PC-9 (cell line): Measurements from ENCODE around the gene SLC44A1. TPM values are rescaled to one million over a fixed set of nuclear protein-coding genes. Genes with fewer than 3 reads are reported as not detected.

Experiments used
- BruUV-seq: library from RNA; stranded (reverse); fragments of 400-500 nt; replicated peaks from 2 replicates; lab custom pipeline; 2021; lab: Mats Ljungman, UMichigan
- CTCF ChIA-PET: fragments of 300-600 bp; sonication (Branson Sonifier 250); formaldehyde crosslinking; loops from one replicate; lab custom pipeline; 2022; ENCODE audit warnings: antibody characterized with exemption; lab: Charles Lee
- POLR2A ChIA-PET: fragments of 300-600 bp; sonication (Branson Sonifier 250); formaldehyde crosslinking; loops from one replicate; lab custom pipeline; 2022; ENCODE audit warnings: antibody characterized with exemption; ENCODE audit not compliant: unreplicated experiment; lab: Charles Lee
- DNase-seq, 2 experiments: peaks; one replicate each; pipeline versions ENCODE4 v3.0.0 to v3.0.0-alpha.2; 2015 to 2022; ENCODE audit warnings: mixed read lengths in 1 of 2
- H2AFZ ChIP-seq: fragments of 200-600 bp; sonication (generic); 2 replicates; pipeline ENCODE4 v1.8.1; 2017; ENCODE audit warnings: antibody characterized with exemption
- H3F3A ChIP-seq: fragments of 200-600 bp; sonication (generic); 2 replicates; pipeline ENCODE4 v1.8.1; 2017; ENCODE audit warnings: antibody characterized with exemption, mild to moderate bottlenecking, low read depth; ENCODE audit not compliant: insufficient read depth
- H3K27ac ChIP-seq: fragments of 200-600 bp; sonication (generic); 2 replicates; pipeline ENCODE4 v1.6.1; 2016; ENCODE audit warnings: mixed run types
- H3K27me3 ChIP-seq: fragments of 200-600 bp; sonication (generic); 2 replicates; pipeline ENCODE4 v1.6.1; 2016; ENCODE audit warnings: low read depth, mixed run types; ENCODE audit not compliant: insufficient read depth
- H3K36me3 ChIP-seq: fragments of 200-600 bp; sonication (generic); 2 replicates; pipeline ENCODE4 v1.6.1; 2016; ENCODE audit warnings: low read depth, mixed run types
- H3K4me1 ChIP-seq: fragments of 200-600 bp; sonication (generic); replicated peaks from 2 replicates; pipeline ENCODE4 v1.6.1; 2016; ENCODE audit warnings: mixed run types; ENCODE audit not compliant: insufficient read depth
- H3K4me2 ChIP-seq: fragments of 200-600 bp; sonication (generic); 2 replicates; pipeline ENCODE4 v1.6.1; 2017; ENCODE audit warnings: mixed run types
- H3K4me3 ChIP-seq: fragments of 200-600 bp; sonication (generic); 2 replicates; pipeline ENCODE4 v1.6.1; 2016; ENCODE audit warnings: mixed run types
- H3K79me2 ChIP-seq: fragments of 200-600 bp; sonication (generic); 2 replicates; pipeline ENCODE4 v1.6.1; 2017; ENCODE audit warnings: low read depth, mixed run types
- H3K9me2 ChIP-seq: fragments of 200-600 bp; sonication (generic); 2 replicates; pipeline ENCODE4 v1.8.1; 2017; ENCODE audit warnings: mild to moderate bottlenecking; ENCODE audit not compliant: insufficient read depth
- H3K9me3 ChIP-seq: fragments of 200-600 bp; sonication (generic); 2 replicates; pipeline ENCODE4 v1.8.1; 2016; ENCODE audit warnings: low read depth; ENCODE audit not compliant: insufficient read depth
- H4K20me1 ChIP-seq: fragments of 200-600 bp; sonication (generic); 2 replicates; pipeline ENCODE4 v1.8.1; 2017; ENCODE audit not compliant: insufficient read depth
- CTCF ChIP-seq: fragments of 200-600 bp; sonication (generic); conservative IDR thresholded peaks from 2 replicates; pipeline ENCODE4 v1.6.1; 2017; ENCODE audit warnings: mixed run types, antibody characterized with exemption, mild to moderate bottlenecking, moderate library complexity
- EZH2 ChIP-seq: fragments of 200-600 bp; sonication (generic); IDR thresholded peaks from 2 replicates; pipeline ENCODE4 v1.8.0; 2017; ENCODE audit warnings: antibody characterized with exemption, low read depth
- intact Hi-C: fragments of 100-400 bp; cut with micrococcal nuclease; formaldehyde crosslinking; loops from one replicate; pipeline ENCODE4 v1.10.0; 2022; ENCODE audit not compliant: unreplicated experiment
- total RNA-seq: library from RNA; stranded (reverse); gene quantifications from 2 replicates; pipeline ENCODE4 v1.2.3, GENCODE V29; 2021

The SLC44A1 gene
- total RNA-seq, 1 experiment from 2014 or later, result 95.2 TPM

- Histone ChIP-seq H3K27ac (no peak overlapping the region), H3K27me3 (no peaks in the 10 kb centered on the region), H3K79me2 (no peaks in the 10 kb centered on the region), H3F3A (no peaks in the 10 kb centered on the region; the same call in 1 of the 2 replicates), H3K9me3 (no peaks in the 10 kb centered on the region; the same call in 1 of the 2 replicates), H3K9me2 (no peaks in the 10 kb centered on the region), H3K4me2 (no peak overlapping the region), H3K4me3 (no peak overlapping the region), H4K20me1 (peaks cover 4% of the 10 kb centered on the region; the same call in 1 of the 2 replicates), H3K36me3 (no peaks in the 10 kb centered on the region), H3K4me1 (0 out of 2 replicates have a peak, but pooled peaks cover 3% of the 10 kb centered on the region), H2AFZ (no peak overlapping the region)
- BruUV-seq, result no TSS peak
- POLR2A ChIA-PET, result no interaction called here
- no peak for TF ChIP-seq EZH2
- no peak for TF ChIP-seq CTCF
- CTCF ChIA-PET, result no interaction called here
- intact Hi-C loops, result no loop called here
- DNase-seq, result no peak
Measured at GRCh38 chr9:105416840-105417239, 172.4 kb downstream of the SLC44A1 start.

- Histone ChIP-seq H3K4me1 (0 out of 2 replicates have a peak, but pooled peaks cover 3% of the 10 kb centered on the region), H3K27me3 (no peaks in the 10 kb centered on the region), H2AFZ (no peak overlapping the region), H3K4me2 (no peak overlapping the region), H4K20me1 (peaks cover 4% of the 10 kb centered on the region; the same call in 1 of the 2 replicates), H3K4me3 (no peak overlapping the region), H3K79me2 (no peaks in the 10 kb centered on the region), H3K27ac (no peak overlapping the region), H3K36me3 (no peaks in the 10 kb centered on the region), H3K9me2 (no peaks in the 10 kb centered on the region), H3F3A (no peaks in the 10 kb centered on the region), H3K9me3 (no peaks in the 10 kb centered on the region)
- no TSS peak for BruUV-seq
- POLR2A ChIA-PET, result no interaction called here
- intact Hi-C loops, result no loop called here
- TF ChIP-seq CTCF, result no peak
- no peak for TF ChIP-seq EZH2
- CTCF ChIA-PET, result no interaction called here
- DNase-seq, result no peak
Measured at GRCh38 chr9:105418588-105419500, 174.4 kb downstream of the SLC44A1 start.

GRCh38 chr9:105419816-105420597 lies 175.6 kb downstream of the SLC44A1 start:
- no peaks in the 10 kb centered on the region for H3K9me2 ChIP-seq

More at GRCh38 chr9:105419816-105420597, 175.6 kb downstream of the SLC44A1 start:
- no peaks in the 10 kb centered on the region for H3K27me3 ChIP-seq
- H3K79me2 ChIP-seq, result no peaks in the 10 kb centered on the region
- no TSS peak for BruUV-seq
- H4K20me1 ChIP-seq, result peaks cover 4% of the 10 kb centered on the region; the same call in 1 of the 2 replicates
- H3K4me1 ChIP-seq, result 0 out of 2 replicates have a peak, but pooled peaks cover 3% of the 10 kb centered on the region
- H3K36me3 ChIP-seq, result no peaks in the 10 kb centered on the region
- intact Hi-C loops, result no loop called here
- no peak overlapping the region for H3K27ac ChIP-seq
- H3K9me3 ChIP-seq, result no peaks in the 10 kb centered on the region
- no peak overlapping the region for H3K4me2 ChIP-seq
- TF ChIP-seq CTCF (no peak), EZH2 (no peak)
- ChIA-PET CTCF (no interaction called here), POLR2A (no interaction called here)
- no peak overlapping the region for H3K4me3 ChIP-seq
- H2AFZ ChIP-seq, result no peak overlapping the region
- no peaks in the 10 kb centered on the region for H3F3A ChIP-seq
- no peak for DNase-seq
